Uterus (tissue), 2 donors: ENCODE measurements around the gene SLC9A5.

Source experiments
- POLR2A ChIP-seq, 2 donors: fragments of 450-650 bp; IDR thresholded peaks; one replicate each; pipeline ENCODE4 v1.6.1; 2016; ENCODE audit warnings: antibody characterized with exemption in 2 of 2, mild to moderate bottlenecking in 1 of 2, moderate library complexity in 1 of 2
- TF ChIP-seq, protein P1 (sequence below), 4 experiments: fragments of 200-600 bp in 2 of 4; fragments of 450-650 bp in 2 of 4; sonication (generic) in 2 of 4; IDR thresholded peaks; one replicate each; pipeline ENCODE4 v1.5.1; 2016 to 2019; ENCODE audit warnings: antibody characterized with exemption in 4 of 4, mild to moderate bottlenecking in 2 of 4, moderate library complexity in 1 of 4

DNA sequence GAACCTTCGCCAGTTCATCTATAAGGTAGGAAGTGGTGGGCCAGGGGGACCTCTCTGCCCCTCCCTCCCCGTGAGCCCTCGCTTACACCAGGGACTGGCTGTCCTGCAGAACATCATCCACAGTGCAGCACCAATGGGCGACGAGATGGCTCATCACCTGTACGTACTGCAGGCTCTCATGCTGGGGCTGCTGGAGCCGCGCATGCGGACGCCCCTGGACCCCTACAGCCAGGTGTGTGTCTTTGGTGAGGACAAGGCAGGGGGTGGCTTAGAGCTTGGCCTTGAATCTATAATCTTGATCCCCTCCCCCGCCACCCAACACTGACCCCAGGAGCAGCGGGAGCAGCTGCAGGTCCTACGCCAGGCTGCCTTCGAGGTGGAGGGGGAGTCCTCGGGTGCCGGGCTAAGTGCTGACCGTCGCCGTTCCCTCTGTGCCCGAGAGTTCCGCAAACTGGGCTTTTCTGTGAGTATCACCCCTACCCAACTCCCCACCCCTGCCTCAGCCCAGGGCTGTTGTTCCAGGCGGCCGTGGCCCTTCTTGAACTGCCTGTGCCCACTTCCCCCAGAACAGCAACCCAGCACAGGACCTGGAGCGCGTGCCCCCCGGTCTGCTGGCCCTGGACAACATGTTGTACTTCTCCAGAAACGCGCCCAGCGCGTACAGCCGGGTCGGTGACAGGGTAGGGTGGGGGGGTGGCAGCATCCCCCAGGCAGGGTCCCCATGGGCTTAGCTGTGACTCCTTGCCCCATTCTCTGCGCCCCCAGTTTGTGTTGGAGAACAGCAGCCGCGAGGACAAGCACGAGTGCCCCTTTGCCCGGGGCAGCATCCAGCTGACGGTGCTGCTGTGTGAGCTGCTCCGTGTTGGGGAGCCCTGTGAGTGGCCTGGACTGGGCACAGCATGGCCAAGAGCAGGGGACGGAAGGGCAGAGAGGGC, 47.1 kb upstream of the SLC9A5 start:
- TF ChIP-seq, protein P1, sequence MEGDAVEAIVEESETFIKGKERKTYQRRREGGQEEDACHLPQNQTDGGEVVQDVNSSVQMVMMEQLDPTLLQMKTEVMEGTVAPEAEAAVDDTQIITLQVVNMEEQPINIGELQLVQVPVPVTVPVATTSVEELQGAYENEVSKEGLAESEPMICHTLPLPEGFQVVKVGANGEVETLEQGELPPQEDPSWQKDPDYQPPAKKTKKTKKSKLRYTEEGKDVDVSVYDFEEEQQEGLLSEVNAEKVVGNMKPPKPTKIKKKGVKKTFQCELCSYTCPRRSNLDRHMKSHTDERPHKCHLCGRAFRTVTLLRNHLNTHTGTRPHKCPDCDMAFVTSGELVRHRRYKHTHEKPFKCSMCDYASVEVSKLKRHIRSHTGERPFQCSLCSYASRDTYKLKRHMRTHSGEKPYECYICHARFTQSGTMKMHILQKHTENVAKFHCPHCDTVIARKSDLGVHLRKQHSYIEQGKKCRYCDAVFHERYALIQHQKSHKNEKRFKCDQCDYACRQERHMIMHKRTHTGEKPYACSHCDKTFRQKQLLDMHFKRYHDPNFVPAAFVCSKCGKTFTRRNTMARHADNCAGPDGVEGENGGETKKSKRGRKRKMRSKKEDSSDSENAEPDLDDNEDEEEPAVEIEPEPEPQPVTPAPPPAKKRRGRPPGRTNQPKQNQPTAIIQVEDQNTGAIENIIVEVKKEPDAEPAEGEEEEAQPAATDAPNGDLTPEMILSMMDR (IDR thresholded peaks at IDR 0.05): no peak
- no peak for TF ChIP-seq POLR2A (IDR thresholded peaks at IDR 0.05)
